ENCODE results near the gene RHPN2.

GRCh38 chr19:33054623-33055022, 10.1 kb downstream of the RHPN2 start:
- TF ChIP-seq CTCF (IDR thresholded peaks at IDR 0.05) (no peak), ZFX (IDR thresholded peaks at IDR 0.05; ENCODE audit: borderline replicate concordance) (no peak)
